ENCODE results near the gene ACOX3.

ACOX3 gene

DNA sequence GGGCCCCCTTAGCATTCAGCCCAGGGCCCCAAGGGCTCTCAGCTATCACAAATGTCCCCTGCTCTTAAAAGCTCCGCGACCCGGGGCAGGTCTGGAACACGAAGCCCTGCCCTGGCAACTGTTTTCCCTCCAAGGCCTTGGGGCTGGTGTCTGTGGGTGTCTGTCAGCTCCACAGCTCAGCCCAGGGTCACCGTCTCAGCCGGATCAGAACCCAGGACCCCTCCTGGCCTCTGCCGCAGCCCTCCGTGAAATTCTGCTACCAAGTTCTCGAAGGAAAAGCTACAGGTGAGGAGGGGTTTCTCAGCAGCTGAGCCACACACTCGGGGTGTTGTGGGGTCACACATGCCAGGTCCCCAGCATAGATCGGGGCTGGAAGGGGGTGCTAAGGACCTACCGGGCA lies 61.2 kb downstream of the ACOX3 start:
- no peak for DNase-seq
- TF ChIP-seq GATA1 (IDR thresholded peaks at IDR 0.05; ENCODE audit: low read depth, low read length) (no peak), POLR2A (IDR thresholded peaks at IDR 0.05; ENCODE audit: low read length) (no peak)

DNA sequence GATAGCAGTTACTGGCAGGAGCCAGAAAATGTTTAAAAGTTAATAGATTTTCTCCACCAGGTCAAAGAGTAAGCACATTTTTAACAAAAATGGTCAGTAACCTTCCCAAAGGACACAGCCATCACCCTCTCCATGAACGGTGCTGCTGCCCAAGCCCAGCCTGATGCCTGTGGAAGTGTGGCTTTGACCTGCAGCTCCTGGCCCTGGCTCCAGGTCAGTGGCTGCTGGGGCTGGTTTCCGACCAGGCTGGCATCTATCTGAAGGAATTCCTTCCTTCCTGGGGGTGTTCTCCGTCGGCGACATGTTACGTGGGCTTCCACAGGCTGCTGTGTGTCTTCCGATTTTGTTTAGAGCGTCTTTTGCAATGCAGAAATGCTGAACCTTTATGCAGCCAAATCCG lies 61.7 kb downstream of the ACOX3 start:
- no peak for DNase-seq
- TF ChIP-seq POLR2A (IDR thresholded peaks at IDR 0.05; ENCODE audit: low read length) (no peak), GATA1 (IDR thresholded peaks at IDR 0.05; ENCODE audit: low read depth, low read length) (no peak)

DNA sequence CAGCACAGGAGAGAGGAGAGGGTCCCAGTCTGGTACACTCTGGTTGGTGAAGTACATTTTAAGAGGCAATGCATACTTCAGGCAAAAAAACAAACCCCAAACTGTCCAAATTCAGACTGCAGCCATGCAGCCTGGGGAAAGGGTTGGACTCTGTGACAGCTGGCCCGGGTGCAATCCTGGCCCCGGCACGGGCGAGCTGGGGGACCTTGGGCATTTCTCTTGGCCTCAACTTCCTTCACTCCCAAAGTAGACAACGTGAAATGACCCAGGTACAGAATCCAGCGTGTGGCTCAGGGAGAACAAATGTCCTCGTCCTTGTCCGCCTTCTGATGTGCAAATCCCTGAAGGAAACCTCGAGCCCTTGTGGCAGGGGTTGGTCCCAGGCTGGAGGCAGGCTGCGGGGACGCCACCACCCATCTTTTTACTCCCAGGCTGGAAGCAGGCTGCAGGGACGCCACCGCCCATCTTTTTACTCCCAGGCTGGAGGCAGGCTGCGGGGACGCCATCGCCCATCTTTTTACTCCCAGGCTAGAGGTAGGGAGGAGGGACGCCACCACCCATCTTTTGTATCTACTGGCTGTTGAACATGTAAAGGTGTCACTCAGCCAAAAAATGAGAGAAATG lies 62.3 kb downstream of the ACOX3 start:
- DNase-seq: no peak
- TF ChIP-seq GATA1 (IDR thresholded peaks at IDR 0.05; ENCODE audit: low read depth, low read length) (no peak), POLR2A (IDR thresholded peaks at IDR 0.05; ENCODE audit: low read length) (no peak)

DNA sequence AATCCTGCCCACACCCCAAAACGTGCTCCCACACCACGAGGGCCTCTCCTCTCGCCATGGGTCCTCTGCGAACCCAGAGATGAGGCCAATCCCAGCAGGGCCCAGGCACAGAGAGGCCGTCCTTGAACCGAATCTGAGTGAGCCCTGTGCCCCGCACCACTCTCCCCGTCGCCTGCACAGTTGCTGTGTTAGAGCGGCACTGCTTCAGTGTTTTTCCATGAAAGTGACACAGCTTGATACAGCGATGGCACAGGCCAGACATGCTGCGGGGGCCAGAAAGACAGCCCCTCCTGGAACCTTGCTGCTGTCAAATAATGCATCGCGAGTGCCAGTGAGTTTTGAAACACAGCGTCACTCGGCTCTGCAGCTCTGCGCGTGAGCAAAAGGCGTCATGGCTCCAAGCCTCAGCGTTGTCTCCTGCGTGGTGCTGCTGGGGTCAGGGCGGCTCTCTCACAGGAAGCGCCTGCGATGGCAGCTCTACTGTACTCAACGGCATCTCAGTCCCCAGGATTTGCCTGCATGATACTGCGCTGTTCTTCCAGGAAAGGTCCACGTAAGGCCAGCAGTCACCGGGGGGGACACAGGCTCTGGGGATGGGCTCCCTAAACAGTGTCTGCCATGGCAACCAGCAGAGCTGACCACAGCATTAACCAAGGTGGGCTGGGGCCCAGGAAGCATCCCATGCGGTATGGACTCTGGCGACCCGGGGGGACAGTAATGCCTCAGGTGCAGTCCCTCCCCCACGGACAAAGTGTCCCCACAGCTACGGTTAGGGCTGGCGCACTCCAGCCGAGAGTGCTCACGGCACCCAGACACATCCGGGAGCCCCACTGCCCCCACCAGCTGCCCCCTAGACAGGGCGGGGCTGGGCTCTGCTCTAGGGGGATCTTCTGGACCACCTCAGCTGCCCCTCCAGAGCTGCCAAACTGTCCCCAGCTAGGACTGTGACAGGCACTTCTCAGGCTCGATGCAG lies 63.1 kb downstream of the ACOX3 start:
- DNase-seq: no peak
- TF ChIP-seq GATA1 (IDR thresholded peaks at IDR 0.05; ENCODE audit: low read depth, low read length): no peak
- no peak for TF ChIP-seq POLR2A (IDR thresholded peaks at IDR 0.05; ENCODE audit: low read length)

DNA sequence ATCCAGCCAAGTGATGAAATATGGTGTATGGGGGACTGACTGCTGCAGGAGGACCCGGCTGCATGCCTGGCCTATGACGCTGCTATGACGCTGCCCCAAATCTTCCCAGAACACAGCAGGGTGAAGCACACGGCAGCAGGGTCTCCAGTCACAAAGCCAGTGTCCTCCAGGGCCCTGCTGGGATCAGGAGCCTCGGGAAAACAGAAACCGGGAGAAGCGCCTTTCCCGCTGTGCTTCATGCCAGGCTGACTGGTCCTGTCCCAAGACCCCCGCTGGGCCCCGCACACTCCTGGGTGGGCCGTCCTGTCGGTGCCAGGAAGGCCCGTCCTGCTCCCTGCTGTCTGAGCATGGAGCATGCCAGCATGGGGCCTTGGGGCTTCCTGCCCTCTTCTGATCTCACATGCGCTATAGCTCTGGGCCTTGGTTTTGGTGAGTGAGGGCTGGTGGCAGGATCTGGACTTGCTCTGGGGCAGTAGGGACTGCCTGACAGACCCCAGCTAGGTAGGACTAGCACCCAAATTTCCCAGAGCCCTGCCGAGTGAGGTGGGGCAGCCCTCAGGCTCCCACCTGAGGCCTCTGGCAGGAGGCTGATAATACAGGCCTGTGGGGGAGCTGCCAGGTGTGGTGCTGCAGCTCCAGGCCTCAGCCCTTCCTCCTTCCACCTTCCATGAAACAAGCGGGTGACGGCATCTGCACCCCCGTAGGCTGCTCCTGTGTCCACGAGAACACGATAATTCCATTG lies 64.0 kb downstream of the ACOX3 start:
- TF ChIP-seq POLR2A (IDR thresholded peaks at IDR 0.05; ENCODE audit: low read length) (no peak), GATA1 (IDR thresholded peaks at IDR 0.05; ENCODE audit: low read depth, low read length) (no peak)
- no peak for DNase-seq

DNA sequence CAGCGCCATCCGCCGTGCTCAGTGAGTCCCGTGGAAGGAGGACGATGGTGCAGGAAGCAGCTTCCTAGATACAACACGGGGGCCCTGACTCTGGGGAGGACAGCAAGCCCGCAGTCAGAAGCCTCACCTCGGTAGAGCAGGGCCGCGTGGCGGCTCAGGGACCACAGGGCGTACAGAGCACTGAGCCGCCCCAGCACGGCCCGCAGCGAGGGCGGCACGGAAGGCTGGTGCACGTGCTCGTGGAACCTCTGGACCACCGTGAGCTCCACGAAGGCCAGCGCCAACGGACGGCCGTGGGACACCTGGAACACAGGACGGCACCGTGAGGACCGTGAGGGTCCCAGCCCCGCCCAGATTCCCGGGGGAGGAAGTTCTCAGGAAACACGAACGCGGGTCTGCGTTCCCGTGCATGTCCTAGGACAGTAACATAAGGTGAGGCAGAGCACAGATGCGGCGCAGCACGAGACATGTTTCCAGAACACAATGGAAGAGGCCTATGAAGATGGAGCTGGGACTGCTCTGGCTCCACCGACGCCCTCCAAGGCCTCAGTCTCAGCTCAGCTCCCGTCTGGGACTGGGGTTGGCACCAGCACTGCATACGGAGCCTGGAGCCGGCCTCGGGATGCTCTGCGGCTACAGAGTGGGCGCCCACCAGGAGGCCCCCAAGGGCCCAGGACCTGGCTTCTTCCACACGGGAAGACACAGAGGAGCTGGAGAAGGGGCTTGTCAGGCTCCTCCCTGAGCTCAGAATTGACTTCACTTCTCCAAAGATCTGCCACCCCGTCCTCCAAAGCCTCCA lies 65.5 kb downstream of the ACOX3 start:
- no peak for DNase-seq
- TF ChIP-seq POLR2A (IDR thresholded peaks at IDR 0.05; ENCODE audit: low read length) (no peak), GATA1 (IDR thresholded peaks at IDR 0.05; ENCODE audit: low read depth, low read length) (no peak)

DNA sequence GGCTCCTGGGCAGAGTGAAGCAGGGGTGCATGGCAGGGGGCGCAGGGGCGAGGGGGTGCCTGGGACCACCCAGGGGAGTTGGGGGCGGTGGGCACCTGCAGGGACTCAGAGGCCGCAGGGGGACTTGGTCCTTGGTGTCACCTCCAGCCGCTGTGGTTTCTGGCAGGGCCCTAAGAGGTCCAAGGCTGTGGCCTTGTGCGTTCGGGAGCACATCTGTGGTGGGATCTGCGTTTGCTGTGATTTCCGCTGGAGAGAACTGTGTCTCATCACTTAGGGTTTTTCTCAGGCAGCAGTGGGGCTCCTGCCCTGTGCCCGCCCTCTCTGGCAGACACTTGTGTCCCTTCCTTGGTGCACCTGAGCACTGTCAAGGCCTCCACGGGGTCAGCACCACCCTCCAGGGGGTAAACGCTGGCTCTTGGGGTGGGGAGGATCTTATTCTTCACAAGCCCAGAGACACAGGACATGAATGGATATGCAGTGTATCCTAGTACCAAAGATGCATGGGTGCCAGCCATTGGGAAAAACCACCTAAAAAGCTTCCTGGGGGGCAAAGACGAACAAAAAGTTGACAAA lies 66.5 kb downstream of the ACOX3 start:
- TF ChIP-seq POLR2A (IDR thresholded peaks at IDR 0.05; ENCODE audit: low read length) (no peak), GATA1 (IDR thresholded peaks at IDR 0.05; ENCODE audit: low read depth, low read length) (no peak)
- DNase-seq: no peak

DNA sequence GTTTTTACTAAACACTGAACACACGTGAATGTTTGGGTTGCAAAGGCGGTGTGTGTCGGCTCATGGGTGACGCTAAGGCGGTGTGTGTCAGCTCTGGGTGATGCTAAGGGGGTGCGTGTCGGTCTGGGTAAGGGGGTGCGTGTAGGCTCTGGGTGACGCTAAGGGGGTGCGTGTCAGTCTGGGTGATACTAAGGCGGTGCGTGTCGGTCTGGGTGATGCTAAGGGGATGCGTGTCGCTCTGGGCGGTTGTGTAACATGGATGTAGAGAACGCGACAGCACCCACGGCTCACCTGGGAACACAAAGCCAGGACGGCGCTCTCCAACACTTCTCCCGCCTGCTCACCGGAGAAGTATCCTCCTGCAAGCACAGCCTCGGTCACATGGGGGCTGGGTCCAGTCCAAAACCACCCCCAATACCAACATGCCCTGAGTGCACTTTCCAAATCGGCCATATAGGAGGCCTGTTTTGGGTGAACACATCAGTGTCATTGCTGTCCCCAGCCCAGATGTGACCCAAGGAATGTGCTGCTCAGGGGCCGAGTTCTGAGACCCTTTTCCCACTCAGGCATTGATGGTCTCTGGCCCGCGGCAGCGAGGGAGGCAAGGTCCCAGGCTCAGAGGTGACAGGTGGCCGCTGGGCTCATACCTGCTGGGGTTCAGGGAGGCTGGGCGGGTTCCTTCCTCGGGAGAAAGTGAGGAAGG lies 67.1 kb downstream of the ACOX3 start:
- TF ChIP-seq POLR2A (IDR thresholded peaks at IDR 0.05; ENCODE audit: low read length) (no peak), GATA1 (IDR thresholded peaks at IDR 0.05; ENCODE audit: low read depth, low read length) (no peak)
- no peak for DNase-seq

DNA sequence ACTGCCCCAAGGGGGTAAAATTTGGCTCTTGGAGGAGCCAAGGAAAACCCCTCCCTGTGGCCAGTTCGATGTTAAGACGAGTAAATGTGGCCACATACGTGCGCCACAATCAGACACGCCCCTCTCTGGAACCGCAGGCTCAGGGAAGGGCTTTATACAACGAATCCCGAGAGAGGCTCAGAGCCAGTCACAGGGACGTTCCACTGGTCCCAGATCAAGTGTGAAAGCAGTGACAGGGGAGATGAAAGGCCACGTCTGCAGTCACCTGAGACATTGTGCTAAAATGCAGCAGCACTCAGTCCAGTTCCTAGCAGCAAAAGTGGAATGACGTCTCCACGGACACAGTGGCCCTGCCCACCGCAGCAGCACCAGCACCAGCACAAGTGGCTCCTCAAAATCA lies 68.0 kb downstream of the ACOX3 start:
- DNase-seq: no peak
- TF ChIP-seq GATA1 (IDR thresholded peaks at IDR 0.05; ENCODE audit: low read depth, low read length) (no peak), POLR2A (IDR thresholded peaks at IDR 0.05; ENCODE audit: low read length) (no peak)

DNA sequence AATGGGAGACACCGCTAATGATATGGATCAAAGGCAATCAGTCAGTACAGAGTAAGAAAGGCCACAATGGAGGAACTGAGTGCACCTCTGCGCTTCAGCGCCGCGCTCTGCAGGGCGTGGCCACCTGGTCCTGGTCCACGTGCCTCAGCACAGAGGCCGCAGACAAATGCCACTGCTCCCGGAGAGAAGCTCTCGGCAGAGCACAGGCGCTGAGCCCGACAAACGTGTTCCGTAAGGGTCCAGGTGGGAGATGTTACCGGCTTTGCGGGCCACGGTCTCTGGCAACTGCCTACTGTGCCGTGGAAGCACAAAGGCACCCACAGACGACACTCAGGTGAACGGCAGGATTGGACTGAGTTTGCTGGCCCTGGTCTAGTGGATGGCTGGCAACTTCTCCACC lies 68.9 kb downstream of the ACOX3 start:
- no peak for DNase-seq
- TF ChIP-seq GATA1 (IDR thresholded peaks at IDR 0.05; ENCODE audit: low read depth, low read length) (no peak), POLR2A (IDR thresholded peaks at IDR 0.05; ENCODE audit: low read length) (no peak)

DNA sequence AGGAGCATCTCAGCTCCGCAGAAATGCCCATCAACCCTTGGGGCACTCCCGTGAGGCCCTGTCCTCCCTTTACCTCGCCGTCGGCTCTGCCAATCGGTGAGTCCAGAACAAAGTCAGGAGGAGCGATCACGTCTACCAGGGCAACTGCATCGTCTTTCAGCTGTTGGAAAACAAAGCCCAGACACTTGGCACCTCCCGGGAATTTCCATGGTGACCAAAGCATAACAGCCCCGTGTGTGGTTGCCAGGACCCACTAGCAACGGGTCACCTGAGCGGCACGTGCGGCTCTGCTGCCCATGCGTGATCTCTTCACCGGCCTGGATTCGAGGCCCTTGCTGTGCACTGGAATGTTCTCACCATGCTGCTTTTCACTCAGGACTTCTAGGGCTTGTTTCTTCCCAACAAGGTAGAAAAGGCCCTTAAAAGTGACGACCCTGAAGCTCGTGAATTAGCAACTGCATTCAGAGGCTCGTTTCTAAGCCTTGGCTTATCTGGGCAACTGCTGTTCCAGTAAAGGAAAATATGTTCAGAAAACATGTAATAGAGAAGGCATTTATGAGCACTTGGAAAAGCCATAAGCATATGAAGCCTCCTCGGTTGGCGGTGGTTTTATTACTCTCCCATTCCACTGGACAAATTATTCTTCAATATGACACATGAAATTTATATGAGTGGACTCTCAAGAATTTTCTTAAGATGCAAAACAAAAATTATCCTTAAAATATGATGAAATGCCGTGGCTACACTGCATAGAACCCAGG lies 69.5 kb downstream of the ACOX3 start:
- DNase-seq: no peak
- TF ChIP-seq GATA1 (IDR thresholded peaks at IDR 0.05; ENCODE audit: low read depth, low read length) (no peak), POLR2A (IDR thresholded peaks at IDR 0.05; ENCODE audit: low read length) (no peak)

All from erythroblast (primary cell).